DOHH2 (cell line): Measurements from ENCODE around the gene IMMP2L.

ENCODE experiments used
- CTCF ChIP-seq: fragments of 200-600 bp; sonication (generic); IDR thresholded peaks from one replicate; pipeline ENCODE4 v1.5.1; 2014; ENCODE audit warnings: antibody characterized with exemption, mild to moderate bottlenecking, low read depth, low read length; ENCODE audit not compliant: poor library complexity, severe bottlenecking
- EZH2phosphoT487 ChIP-seq: fragments of 200-600 bp; sonication (generic); IDR thresholded peaks from 2 replicates; pipeline ENCODE4 v1.6.1; 2017; ENCODE audit warnings: borderline replicate concordance, mild to moderate bottlenecking, antibody characterized with exemption, low read length, moderate library complexity, mixed read lengths

DNA sequence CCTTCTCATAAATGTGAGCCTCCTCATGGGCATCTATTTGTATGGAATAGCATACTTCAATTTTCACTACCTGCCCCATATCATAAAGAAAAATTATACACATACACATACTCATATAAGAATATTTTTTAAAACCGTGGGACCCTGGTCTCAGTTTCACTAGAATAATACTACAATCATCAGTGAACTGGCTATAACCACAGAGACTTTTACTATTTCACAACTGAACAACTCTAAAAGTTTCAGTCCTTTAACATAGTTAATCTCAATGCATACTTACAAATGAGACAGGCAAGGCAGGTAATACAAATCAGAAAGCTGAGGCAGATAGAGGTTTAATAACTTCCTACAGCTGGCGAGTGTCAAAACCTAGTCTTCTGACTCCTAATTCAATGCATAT is 388.3 kb downstream of the IMMP2L start:
- TF ChIP-seq CTCF (no peak), EZH2phosphoT487 (no peak)
